Inflammatory macrophage (primary cell): ENCODE data around the gene TTI1.

ENCODE experiments used
- DNase-seq, 2 donors: peaks; one replicate each; pipeline ENCODE4 v3.0.0-alpha.2; 2020 to 2022

The TTI1 gene

GRCh38 chr20:38008233-38008944 is 24.9 kb downstream of the TTI1 start:
- no peak for DNase-seq

DNA sequence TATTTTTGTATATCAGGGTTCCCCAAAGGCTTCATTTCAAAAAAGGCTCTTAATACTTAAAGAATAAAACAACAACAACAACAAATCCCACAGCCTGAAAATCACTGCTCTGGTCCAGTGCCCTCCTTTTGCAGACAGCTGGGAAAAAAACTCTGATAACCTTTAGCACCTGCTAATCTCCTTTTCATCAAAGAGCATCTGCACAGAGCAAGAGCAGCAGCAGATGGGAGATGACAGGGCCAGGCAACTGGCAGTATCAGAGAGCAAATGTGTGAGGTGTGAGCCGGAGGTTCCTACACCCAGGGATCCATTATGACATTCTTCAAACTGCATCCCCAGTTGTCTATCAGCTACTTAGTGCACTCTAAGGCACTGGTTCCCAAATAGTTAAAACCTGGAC is 25.7 kb downstream of the TTI1 start:
- DNase-seq: no peak

GRCh38 chr20:38005903-38006302 is 27.4 kb downstream of the TTI1 start:
- DNase-seq: no peak

DNA sequence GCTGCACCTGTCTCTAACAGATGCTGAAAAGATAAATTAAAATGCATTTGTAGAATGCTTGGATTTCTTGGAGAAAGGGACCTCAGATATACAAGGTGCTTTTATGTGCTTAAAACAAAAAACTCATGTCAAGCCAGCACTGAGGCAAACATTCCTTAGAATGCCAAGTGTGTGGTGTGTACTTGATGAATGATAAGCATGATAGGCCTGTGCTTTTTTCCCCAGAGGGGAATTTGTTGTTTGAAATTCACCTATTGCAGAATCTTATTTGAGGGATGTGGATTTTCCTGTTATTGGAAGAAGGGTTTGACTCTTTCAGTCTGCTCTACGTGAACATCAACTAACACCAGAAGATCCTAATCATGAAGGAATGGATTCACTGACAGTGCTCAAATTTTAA is 28.8 kb downstream of the TTI1 start:
- no peak for DNase-seq

DNA sequence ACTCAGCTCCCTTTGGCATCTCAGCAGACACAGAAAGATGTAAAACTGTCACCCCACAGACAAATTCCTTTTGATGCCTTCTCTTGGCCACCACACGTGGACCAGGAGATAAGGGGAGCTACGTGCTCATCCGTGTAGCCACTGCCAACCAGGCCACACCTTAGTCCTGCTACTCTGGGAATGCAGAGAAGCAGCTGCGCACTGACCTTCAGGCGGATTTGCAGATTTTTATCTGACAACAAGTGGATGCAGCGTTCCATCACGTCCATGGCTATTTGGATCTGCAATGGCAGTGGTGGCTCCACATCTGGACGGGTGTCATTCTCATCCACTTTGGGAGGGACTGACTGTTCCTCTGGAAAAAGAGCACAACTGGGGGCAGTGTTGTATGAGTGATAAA is 30.8 kb downstream of the TTI1 start:
- no peak for DNase-seq

- DNase-seq: no peak
Observed at GRCh38 chr20:38001981-38002380, 31.3 kb downstream of the TTI1 start.

DNA sequence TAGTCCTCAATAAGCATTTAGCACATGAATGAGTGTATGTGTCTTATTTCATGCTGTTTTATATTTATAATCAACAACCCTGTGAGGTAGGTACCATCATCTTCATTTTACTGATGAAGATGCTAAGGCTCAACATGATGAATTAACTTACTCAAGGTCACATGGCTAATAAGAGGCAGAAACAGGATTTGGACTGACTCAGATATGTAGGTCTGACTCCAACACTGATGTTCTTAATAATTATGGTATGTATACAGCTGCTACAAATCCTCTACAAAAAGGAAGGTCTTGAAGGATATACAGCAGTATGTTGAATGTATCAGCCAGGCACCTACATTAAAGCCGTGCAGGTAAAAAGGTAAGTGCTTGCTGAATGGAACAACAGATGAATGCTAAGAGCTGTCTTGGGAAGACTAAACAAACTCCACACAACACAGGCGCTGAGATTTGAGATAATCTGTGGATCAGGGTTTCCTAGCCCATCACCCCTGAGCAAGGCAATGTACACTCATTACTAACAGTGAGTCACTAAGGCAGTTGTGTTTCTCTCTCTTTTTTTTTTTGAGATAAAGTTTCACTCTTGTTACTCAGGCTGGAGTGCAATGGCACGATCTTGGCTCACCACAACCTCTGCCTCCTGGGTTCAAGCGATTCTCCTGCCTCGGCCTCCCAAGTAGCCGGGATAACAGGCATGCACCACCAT is 31.9 kb downstream of the TTI1 start:
- no peak for DNase-seq

DNA sequence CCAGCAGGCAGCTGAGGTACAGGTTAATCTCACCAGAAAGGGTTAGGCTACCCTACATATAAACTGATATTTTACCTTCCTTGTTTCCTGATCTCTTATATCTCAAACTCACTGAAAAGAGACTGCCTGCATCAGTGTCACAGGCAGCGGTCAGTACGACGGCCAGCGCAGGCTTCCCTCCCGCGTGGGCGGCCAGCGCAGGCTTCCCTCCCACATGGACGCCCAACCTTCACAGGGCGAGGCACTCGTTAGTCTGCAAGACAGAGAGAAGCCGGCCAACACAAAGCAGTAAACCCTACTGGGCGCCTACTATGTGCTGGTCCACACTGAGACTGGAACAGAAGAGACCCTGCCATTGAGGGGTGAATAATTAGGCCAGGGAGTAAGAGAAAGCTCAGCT is 33.0 kb downstream of the TTI1 start:
- peak in 1 of 2 donors; percentile 60 for DNase-seq

GRCh38 chr20:37999526-38000263 is 33.6 kb downstream of the TTI1 start:
- peak; percentile 53 to 55 for DNase-seq

- no peak for DNase-seq
Observed at GRCh38 chr20:37997516-37997915, 35.7 kb downstream of the TTI1 start.

GRCh38 chr20:37995856-37996605 is 37.2 kb downstream of the TTI1 start:
- DNase-seq: no peak

GRCh38 chr20:37994512-37994911 is 38.7 kb downstream of the TTI1 start:
- no peak for DNase-seq

DNA sequence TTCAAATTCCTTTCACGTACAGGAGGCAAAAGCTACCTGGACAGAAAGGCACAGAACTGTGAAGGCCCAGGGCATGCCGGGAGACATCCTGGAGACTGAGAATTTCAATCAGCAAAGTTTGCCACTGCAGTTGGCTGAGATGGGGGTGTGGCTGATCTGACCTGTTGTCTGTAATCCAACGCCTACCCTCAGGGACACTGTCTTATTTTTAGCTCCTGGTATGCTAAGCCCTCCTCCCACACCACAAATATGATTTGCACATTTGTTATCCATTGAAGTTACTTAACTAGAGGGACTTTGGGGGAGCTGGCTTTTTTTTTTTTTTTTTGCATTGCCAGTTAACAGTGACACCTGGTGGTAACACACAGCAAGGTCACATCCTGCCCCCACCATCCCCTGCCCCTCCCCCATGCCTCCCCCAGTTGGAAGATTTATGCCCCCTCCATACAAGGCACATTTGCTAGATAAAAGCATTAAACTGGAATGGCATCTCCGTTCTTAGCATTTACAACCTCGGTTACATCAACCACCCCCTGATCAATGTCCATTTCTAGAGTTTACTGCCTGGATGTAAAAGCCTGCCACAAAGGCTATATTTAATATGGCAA is 40.4 kb downstream of the TTI1 start:
- peak; percentile 62 to 77 for DNase-seq

- no peak for DNase-seq
Observed at GRCh38 chr20:37991908-37992307, 41.3 kb downstream of the TTI1 start.

DNA sequence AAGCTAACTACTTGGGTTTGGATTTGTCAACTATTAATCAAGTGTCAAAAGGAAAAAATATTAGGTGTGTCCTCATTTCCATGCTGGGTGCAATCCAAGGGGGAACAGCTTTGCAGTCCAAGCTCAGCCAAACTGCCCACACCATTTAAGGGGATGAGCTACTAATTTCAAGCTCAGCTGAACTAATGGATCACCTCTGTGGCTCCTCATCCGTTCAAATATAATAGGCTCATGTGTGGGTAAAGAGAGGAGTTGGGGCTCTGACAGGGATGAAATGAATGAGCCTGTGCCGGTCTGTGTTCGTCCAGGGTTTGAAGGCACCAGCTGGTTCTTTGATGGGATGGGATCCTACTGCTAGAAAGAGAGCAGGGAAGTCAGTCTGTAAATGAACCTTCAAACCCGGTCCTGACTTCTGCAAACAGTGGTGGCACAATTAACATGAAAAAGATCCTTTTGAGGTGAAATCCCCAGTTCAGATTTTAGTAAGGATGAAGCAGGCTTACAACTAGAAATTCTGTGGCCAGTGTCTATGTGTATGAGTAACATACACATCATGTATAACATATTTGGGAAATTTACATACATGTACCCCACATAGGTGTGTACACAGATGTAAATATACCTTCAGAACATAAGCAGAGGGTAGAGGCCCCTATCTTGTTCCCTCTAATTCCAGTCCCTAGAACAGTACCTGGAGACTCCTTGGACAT is 41.9 kb downstream of the TTI1 start:
- peak in 1 of 2 donors; percentile 11 for DNase-seq

- DNase-seq: peak; percentile 85 to 93
Observed at GRCh38 chr20:37990571-37991151, 42.6 kb downstream of the TTI1 start.

DNA sequence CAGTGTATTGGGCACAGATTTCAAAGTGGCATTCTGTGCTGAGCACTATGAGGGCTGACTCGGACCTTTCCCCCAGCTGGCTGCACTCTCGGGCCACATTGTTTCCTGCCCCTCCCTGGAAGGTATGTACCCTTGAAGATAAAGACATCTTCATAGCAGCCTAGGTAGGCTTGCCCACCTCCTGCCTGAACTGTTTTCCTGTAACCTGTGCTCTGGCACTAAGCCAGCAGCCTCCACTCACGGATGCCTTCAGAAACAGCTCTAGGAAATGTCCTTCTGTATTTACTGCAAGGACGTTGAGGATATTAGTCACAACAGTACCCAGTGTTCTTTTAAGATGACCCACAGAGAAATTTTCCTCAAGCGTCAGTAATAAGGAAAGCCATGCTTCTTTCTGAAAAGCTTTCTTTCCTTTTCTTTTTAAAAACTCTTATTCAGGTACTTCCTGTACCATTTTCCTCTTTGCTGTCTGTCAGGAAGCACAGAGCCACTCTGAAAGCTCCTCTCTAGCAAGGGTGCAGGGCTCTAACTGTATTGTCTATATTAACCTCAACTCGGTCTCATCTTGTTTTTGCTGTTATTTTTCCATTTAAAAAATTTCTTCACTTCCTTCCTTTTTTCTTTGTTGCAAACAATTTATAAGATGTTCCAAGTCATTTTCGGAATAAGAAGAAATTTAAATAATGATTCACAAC is 43.5 kb downstream of the TTI1 start:
- DNase-seq: peak; percentile 15 to 46

GRCh38 chr20:37988306-37988954 is 44.8 kb downstream of the TTI1 start:
- DNase-seq: no peak

DNA sequence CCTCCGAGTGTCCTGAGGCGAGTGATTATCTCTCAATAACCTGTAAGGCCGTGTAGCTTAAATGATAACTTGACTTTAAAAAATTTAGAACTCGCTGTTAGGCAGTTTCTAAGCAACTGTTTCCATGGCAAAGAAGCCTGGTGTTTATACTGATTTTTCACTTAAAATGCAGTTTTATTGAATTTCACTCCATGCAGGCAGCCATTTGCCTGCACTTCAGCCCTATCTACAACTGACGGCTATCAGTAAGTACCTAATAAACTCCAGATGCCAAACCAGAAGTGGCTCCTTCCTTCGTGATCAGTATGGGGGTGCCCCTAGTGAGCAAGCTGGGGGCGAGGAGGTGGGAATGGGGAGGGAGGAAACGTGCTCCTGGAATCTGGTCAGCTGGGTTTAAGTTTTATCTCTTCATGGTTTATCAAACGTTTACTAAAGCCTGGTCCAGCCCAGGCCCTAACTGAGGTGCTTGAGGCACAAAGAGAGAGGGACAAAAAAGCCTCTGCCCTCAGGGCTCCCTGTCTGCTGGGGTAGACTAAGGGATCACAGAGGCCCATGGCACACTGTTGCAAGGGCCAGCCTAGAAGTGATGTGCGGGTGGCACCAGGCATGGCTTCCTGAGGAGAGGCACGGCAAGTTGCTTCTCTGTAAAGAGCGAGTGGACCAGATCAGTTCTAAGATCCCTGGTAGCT is 45.5 kb downstream of the TTI1 start:
- DNase-seq: no peak
